Measurements from ENCODE around the gene CENPT. TPM values are rescaled to one million over a fixed set of nuclear protein-coding genes. Genes with fewer than 3 reads are reported as not detected.

The CENPT gene
- total RNA-seq, 1 experiment from 2014 or later, result 60.9 TPM

- no peaks in the 10 kb centered on the region for H3K27me3 ChIP-seq (ENCODE audit: insufficient read depth, low read length)
- H3K4ac ChIP-seq (ENCODE audit: low read depth, low read length), result no peak overlapping the region
- Mint-ChIP-seq H3K27ac (no peak overlapping the region), H3K4me3 (no peak overlapping the region), H3K27me3 (ENCODE audit: low read depth) (no peaks in the 10 kb centered on the region), H3K9me3 (no peaks in the 10 kb centered on the region), H3K36me3 (ENCODE audit: insufficient read depth in 1 of 3, low read depth in 3 of 3) (peaks cover 22 to 71% (median 60%) of the 10 kb centered on the region in 3 experiments; a peak in 6 of 7 replicates), H3K4me1 (peaks cover 13% of the 10 kb centered on the region in 2 experiments)
- no peaks in the 10 kb centered on the region for H3K79me1 ChIP-seq (ENCODE audit: insufficient read depth, low read depth, low read length, poor library complexity, severe bottlenecking)
- no peak overlapping the region for H2AK5ac ChIP-seq (ENCODE audit: insufficient read length, low read length)
- no peaks in the 10 kb centered on the region; the same call in 1 of the 2 replicates for H3K4me1 ChIP-seq (ENCODE audit: insufficient read depth, low read length)
- no peak overlapping the region for H3K56ac ChIP-seq (ENCODE audit: insufficient read length, low read depth, low read length)
- H2BK120ac ChIP-seq (ENCODE audit: low read depth, low read length, poor library complexity, severe bottlenecking), result no peak overlapping the region
- no peak overlapping the region for H3T11ph ChIP-seq (ENCODE audit: low read length)
- no peak overlapping the region for H4K8ac ChIP-seq (replicated peaks; ENCODE audit: insufficient read length, low read depth, low read length)
- no peak for DNase-seq
- no peak overlapping the region for H4K91ac ChIP-seq (ENCODE audit: insufficient read length, low read depth, low read length)
- no peak overlapping the region for H3K4me2 ChIP-seq (ENCODE audit: insufficient read depth, insufficient read length, low read length)
- TF ChIP-seq CTCF (conservative IDR thresholded peaks at IDR 0.05), result no peak
- no peak overlapping the region for H3K27ac ChIP-seq (ENCODE audit: insufficient read length, low read depth, low read length)
- H2BK20ac ChIP-seq (ENCODE audit: low read depth, low read length, poor library complexity, severe bottlenecking), result no peak overlapping the region
- H3K9me3 ChIP-seq (ENCODE audit: control insufficient read depth, low read depth, low read length), result no peaks in the 10 kb centered on the region
- H3K79me2 ChIP-seq (ENCODE audit: insufficient read depth, low read length), result peaks cover 2% of the 10 kb centered on the region; the same call in 1 of the 2 replicates
- no peak overlapping the region for H2BK15ac ChIP-seq (ENCODE audit: low read depth, low read length)
- no peaks in the 10 kb centered on the region for H4K20me1 ChIP-seq (ENCODE audit: control insufficient read depth, insufficient read depth, insufficient read length)
- H2BK12ac ChIP-seq (ENCODE audit: insufficient read length, low read depth, low read length), result no peak overlapping the region
- no peak overlapping the region for H4K5ac ChIP-seq (ENCODE audit: insufficient read length, low read depth, low read length)
- no peak overlapping the region for H2AFZ ChIP-seq (ENCODE audit: low read length)
- H3K23ac ChIP-seq (ENCODE audit: insufficient read length, low read depth, low read length), result no peak overlapping the region
- no peak overlapping the region for H3K14ac ChIP-seq (ENCODE audit: insufficient read depth, low read length)
- no CpG with 5 or more reads among the region's 7 CpGs for WGBS (ENCODE audit: extremely low coverage, insufficient read length, low lambda C conversion rate)
- H3K23me2 ChIP-seq (ENCODE audit: insufficient read length, low read depth, low read length, poor library complexity, severe bottlenecking), result peaks cover 13% of the 10 kb centered on the region
- H3K9ac ChIP-seq (ENCODE audit: extremely low read depth, insufficient read length, low read length), result no peak overlapping the region
- no peak overlapping the region for H3K18ac ChIP-seq (ENCODE audit: insufficient read length, low read depth, low read length)
- no peak overlapping the region for H2BK5ac ChIP-seq (ENCODE audit: insufficient read length, low read length)
These were observed 22.2 kb upstream of the CENPT start for GRCh38 chr16:67869653-67870052.
